BLaER1 (cell line): ENCODE measurements around the gene SBF2.

Source experiments
- H3K27ac ChIP-seq: shearing (Covaris generic); formaldehyde crosslinking; 2 replicates; pipeline ENCODE4 v1.8.1; 2022
- H3K27me3 ChIP-seq: shearing (Covaris generic); formaldehyde crosslinking; 2 replicates; pipeline ENCODE4 v1.8.1; 2022
- H3K36me3 ChIP-seq: shearing (Covaris generic); formaldehyde crosslinking; 2 replicates; pipeline ENCODE4 v1.8.1; 2022
- H3K4me1 ChIP-seq: shearing (Covaris generic); formaldehyde crosslinking; 2 replicates; pipeline ENCODE4 v1.8.1; 2022
- H3K4me2 ChIP-seq: shearing (Covaris generic); formaldehyde crosslinking; 2 replicates; pipeline ENCODE4 v1.8.1; 2022
- H3K4me3 ChIP-seq: shearing (Covaris generic); formaldehyde crosslinking; 2 replicates; pipeline ENCODE4 v1.8.1; 2022
- H3K9ac ChIP-seq: shearing (Covaris generic); formaldehyde crosslinking; 2 replicates; pipeline ENCODE4 v1.8.1; 2022
- H3K9me3 ChIP-seq: shearing (Covaris generic); formaldehyde crosslinking; 2 replicates; pipeline ENCODE4 v1.8.1; 2022
- H4K20me1 ChIP-seq: shearing (Covaris generic); formaldehyde crosslinking; 2 replicates; pipeline ENCODE4 v1.8.1; 2022
- Cebpa-rat ChIP-seq: shearing (Covaris generic); IDR thresholded peaks from 2 replicates; pipeline ENCODE4 v1.8.1; 2022

SBF2 gene

GRCh38 chr11:9736365-9736764 lies 557.7 kb downstream of the SBF2 start:
- no peak for TF ChIP-seq Cebpa-rat
- Histone ChIP-seq H3K27ac (no peak overlapping the region), H3K4me1 (peaks cover 22% of the 10 kb centered on the region), H3K9me3 (peaks cover 36% of the 10 kb centered on the region), H3K36me3 (peaks cover 75% of the 10 kb centered on the region), H3K9ac (no peak overlapping the region), H4K20me1 (no peaks in the 10 kb centered on the region), H3K27me3 (no peaks in the 10 kb centered on the region), H3K4me2 (no peak overlapping the region), H3K4me3 (no peak overlapping the region)

- H4K20me1 ChIP-seq: no peaks in the 10 kb centered on the region
- no peak overlapping the region for H3K27ac ChIP-seq
- peaks cover 36% of the 10 kb centered on the region for H3K9me3 ChIP-seq
- peaks cover 22% of the 10 kb centered on the region for H3K4me1 ChIP-seq
- H3K4me3 ChIP-seq: no peak overlapping the region
- H3K4me2 ChIP-seq: no peak overlapping the region
- peaks cover 71% of the 10 kb centered on the region for H3K36me3 ChIP-seq
- H3K9ac ChIP-seq: no peak overlapping the region
- no peak for TF ChIP-seq Cebpa-rat
- H3K27me3 ChIP-seq: no peaks in the 10 kb centered on the region
These were observed 558.1 kb downstream of the SBF2 start for GRCh38 chr11:9735919-9736318.

DNA sequence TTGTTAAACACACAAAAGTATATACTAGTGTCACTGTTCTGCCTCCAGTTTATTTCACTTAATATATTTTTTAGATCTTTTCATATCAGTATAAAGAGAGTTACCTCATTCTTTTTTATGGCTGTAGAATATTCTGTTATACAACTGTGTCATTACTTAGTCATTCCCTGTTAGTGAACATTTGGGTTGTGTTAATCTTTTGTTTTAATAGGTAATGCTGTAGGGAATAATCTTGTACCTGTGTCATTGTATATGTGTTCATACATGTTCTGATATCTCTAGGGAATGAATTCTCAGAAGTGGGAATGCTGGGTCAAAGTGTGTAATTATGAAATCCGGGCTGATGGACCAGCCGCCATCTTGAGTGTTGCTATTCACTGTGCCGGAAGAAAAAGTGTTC lies 558.8 kb downstream of the SBF2 start:
- H3K27ac ChIP-seq: no peak overlapping the region

DNA sequence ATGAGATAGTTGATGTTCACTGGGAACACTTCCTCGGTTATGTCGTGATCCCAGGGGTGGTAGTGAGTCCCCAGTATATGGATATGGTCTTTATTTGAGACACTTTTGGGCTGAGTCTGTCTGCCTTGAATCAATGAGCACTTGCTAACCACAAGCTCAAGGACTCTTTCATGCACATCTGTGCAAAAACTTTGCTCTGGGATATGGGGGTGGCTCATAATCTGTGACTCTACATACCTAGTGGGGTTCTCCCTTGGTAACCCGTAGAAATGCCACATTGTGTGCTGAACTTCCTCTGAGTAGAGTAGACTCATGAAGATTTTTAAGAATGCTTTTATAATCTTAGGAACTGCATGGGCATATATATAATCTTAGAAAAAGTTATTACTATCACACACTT lies 560.8 kb downstream of the SBF2 start:
- H3K27me3 ChIP-seq: no peaks in the 10 kb centered on the region
- no peak for TF ChIP-seq Cebpa-rat
- H3K4me3 ChIP-seq: no peak overlapping the region
- peaks cover 36% of the 10 kb centered on the region for H3K9me3 ChIP-seq
- H3K9ac ChIP-seq: no peak overlapping the region
- peaks cover 4% of the 10 kb centered on the region for H3K4me1 ChIP-seq
- H3K36me3 ChIP-seq: peaks cover 68% of the 10 kb centered on the region
- H4K20me1 ChIP-seq: no peaks in the 10 kb centered on the region
- H3K27ac ChIP-seq: no peak overlapping the region
- no peak overlapping the region for H3K4me2 ChIP-seq

More for the DNA sequence above, 558.8 kb downstream of the SBF2 start:
- no peak overlapping the region for H3K4me3 ChIP-seq
- H3K4me1 ChIP-seq: peaks cover 22% of the 10 kb centered on the region
- no peaks in the 10 kb centered on the region for H4K20me1 ChIP-seq
- H3K4me2 ChIP-seq: no peak overlapping the region
- no peak for TF ChIP-seq Cebpa-rat
- peaks cover 36% of the 10 kb centered on the region for H3K9me3 ChIP-seq
- H3K27me3 ChIP-seq: no peaks in the 10 kb centered on the region
- peaks cover 64% of the 10 kb centered on the region for H3K36me3 ChIP-seq
- H3K9ac ChIP-seq: no peak overlapping the region

DNA sequence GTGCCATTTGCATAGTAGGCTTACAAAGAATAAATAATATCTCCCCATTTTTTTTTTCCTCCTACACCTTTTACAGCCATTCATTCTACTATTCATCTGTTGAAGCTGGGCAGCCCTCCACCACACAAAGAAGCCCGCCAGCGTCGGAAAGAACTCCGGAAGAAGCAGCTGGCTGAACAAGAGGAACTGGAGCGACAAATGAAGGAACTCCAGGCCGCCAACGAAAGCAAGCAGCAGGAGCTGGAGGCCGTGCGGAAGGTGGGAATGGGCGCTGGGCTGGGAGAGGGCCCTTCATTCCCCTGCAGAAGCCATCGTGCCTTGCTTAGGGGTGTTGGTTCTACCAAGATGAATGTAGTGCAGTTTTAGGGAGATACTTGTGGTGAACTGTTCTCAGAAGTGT lies 561.6 kb downstream of the SBF2 start:
- Histone ChIP-seq H3K4me1 (no peaks in the 10 kb centered on the region), H3K9me3 (peaks cover 36% of the 10 kb centered on the region), H3K27me3 (no peaks in the 10 kb centered on the region), H3K4me2 (no peak overlapping the region), H3K4me3 (no peak overlapping the region), H3K9ac (no peak overlapping the region), H3K36me3 (peaks cover 71% of the 10 kb centered on the region), H3K27ac (no peak overlapping the region), H4K20me1 (no peaks in the 10 kb centered on the region)
- no peak for TF ChIP-seq Cebpa-rat

DNA sequence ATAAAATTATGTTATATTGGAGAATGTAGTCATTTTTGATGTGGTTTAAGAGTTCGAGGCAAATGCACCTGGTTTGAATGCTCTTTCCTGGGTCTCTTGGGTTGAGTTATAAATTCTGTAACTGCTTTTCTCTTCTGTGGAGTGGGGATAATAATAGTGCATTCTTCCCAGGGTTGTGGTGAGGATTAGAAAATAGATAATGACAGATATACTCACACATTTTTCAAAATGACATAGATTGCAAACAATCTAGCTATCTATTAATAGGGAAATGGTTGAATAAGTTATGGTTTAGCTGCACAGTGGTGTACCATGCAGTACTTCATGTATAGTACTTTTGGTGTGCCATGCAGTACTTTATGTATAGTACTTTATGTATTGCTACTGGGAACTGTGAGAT lies 562.8 kb downstream of the SBF2 start:
- H3K36me3 ChIP-seq: peaks cover 62% of the 10 kb centered on the region
- H3K27me3 ChIP-seq: no peaks in the 10 kb centered on the region
- no peak for TF ChIP-seq Cebpa-rat
- no peak overlapping the region for H3K4me3 ChIP-seq
- H3K9ac ChIP-seq: no peak overlapping the region
- H3K4me1 ChIP-seq: no peaks in the 10 kb centered on the region
- no peak overlapping the region for H3K27ac ChIP-seq
- no peaks in the 10 kb centered on the region for H4K20me1 ChIP-seq
- no peak overlapping the region for H3K4me2 ChIP-seq
- peaks cover 25% of the 10 kb centered on the region for H3K9me3 ChIP-seq
